ENCODE measurements around the gene KRT77.
"Not testable (repeated sequence)": the region's sequence is repeated elsewhere in the genome, so short reads cannot be mapped to it uniquely, and the experiment has no call there.

Gene KRT77

DNA sequence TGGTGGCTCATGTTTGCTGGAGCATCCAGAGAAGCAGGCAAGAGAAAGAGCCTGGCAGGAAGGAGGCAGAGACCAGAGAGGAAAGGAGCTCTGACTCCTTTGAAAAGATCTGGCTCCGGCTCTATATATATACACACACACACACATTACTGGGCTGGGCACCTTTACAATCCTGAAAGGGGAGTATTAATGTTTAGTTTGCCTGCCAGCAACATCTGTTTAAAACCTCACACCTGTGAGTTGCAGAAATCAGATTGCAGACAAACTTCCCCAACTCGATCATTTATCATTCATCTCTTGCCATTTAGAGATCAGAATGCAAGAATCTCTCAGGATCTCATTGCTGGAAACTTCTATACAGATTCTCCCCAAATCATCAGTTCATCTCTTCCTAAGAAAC is at the start of gene KRT77:
KRT77 (minus strand) TSS at position 101 of the 400 bp plus-strand sequence; CDS start at position 11, 90 bp downstream.
- DNase-seq: no peak

DNA sequence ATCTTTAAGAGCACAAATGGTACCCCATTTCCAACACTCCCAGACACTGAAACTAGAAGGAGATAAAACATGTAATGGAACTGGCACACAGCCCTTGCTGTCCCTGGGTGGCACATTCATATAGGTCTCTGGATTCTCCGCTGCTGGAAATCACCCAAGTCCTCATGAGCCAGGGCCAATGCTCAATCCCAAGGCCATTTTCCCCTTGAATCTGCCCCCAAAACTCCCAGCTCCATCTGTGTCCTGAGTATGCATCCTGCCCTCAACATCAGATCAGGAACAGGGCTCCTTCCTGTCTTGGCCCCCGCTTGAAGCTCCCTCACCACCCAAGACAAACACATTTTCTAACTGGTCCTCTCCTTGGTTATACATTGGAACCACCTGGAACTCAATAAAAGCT is 49.2 kb upstream of the KRT77 start:
- DNase-seq: no peak

GRCh38 chr12:52751795-52752194 is 48.5 kb upstream of the KRT77 start:
- DNase-seq: no peak

- not testable (repeated sequence) for DNase-seq
These were observed 47.2 kb upstream of the KRT77 start for GRCh38 chr12:52750532-52750931.

DNA sequence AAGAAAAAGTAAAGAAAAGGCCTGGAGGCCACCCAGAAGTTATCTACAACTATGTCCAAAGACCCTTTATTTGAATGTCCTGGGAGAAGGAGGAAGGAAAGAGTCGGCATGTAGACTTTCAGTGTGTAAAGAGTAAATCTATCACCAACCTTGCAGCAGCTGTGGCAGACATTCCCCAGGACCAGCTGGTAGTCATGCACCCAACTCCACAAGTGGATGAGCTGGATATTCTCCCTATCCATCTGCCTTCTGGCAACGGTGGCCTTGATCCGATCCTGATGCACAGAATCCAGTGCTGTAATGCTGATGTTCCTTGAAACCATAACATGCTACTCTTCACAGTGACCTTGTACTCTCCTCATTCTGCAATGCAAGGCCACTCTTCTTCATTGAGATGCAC is 46.5 kb upstream of the KRT77 start:
- no peak for DNase-seq

- DNase-seq: no peak
These were observed 45.3 kb upstream of the KRT77 start for GRCh38 chr12:52748578-52748977.

GRCh38 chr12:52745554-52745953 is 42.2 kb upstream of the KRT77 start:
- DNase-seq: no peak

DNA sequence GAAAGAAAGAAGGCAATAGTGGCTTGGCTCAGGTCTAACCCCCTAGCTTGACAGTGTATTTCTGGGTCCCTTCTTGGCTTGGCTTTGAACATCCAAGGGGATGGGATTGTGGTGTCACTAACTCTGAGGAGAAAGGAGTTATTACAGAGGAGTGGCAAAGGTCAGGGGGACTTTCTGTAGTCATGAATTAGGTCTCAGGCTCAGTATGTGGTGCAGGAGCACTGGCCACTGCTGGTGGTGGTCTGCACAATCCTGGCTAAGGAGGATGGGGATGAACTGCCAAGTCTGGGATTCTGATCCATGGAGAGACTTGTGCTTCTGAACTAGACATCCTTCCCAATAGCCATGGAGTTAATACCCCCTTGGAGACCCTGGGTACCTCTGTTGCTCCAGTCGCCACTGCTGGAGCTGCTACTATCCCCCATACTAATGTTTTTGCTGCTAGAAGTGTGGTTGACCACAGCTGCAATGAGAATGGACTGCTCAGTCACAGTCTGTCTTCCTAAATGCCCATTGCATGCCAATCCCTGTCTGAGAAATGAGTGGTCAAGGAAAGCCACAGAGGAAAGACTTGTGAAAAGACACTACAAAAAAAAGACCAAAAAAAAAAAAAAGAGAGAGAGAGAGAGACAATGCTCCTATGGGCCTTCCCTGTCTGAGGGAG is 41.3 kb upstream of the KRT77 start:
- no peak for DNase-seq

DNA sequence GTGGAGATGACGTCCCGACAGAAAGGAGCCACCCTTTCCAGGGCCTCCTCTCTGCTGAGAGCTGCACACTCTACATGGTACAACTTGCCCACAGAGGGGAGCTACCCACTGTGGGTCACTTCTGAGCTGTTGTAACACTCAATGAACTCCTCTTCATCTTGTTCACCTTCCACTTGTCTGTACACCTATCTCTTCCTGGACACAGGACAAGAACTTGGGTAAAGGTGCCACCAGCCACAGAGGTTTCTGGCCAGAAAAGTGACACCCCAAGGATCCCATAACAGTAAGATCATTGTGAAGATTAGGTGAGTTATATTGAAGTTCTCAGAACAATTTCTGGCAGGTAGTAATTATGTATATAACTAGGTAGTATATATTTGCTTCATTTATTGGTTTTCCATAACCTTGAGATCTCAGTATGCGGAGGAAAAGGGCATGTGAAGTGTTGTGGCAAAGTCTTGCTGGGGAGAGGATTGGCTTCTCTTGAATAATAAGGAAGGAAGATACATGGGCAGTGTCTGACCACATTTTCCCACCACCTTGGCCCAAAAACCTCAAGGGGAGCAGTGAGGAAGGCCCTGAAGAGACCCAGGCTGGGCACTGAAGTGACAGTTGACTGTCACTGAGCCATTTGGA is 39.6 kb upstream of the KRT77 start:
- no peak for DNase-seq

DNA sequence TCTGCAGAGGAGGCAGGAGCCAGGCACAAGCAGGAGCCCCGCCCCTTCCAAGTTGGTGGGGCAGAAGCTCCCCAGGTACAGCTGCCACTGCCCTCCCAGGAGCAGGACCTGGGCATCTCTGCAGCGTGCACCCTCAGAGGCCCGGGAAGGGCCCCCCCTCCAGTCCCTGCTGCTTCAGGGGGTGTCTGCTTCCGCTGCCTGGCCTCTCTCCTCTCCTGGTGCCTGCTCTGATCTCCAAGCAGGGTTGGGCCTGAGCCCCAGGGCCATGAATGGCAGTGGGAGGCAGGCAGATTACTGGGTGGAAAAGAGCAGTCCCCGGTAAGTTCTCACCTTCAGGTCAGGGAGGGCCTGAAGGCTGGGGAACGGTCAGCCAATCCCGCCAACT is 38.9 kb upstream of the KRT77 start:
- DNase-seq: no peak

GRCh38 chr12:52741375-52742195 is 38.3 kb upstream of the KRT77 start:
- no peak for DNase-seq

DNA sequence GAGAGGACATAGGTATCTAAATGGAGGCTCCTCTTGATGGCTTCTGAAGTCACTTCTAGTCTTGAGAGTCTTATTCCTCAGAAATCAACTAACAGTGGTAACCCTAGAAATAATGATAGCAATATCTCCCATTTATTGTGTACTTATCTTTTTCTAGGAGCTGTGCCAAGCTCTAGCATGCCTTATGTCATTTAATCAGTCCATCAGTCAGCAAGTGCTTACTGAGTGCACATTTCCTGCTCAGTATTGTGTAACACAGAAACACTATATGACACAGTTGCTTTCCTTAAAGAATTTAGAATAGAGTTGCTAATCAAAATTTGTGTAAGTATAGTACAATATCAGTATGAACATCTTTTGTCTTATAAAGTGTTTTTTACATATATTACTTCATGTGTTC is 37.3 kb upstream of the KRT77 start:
- no peak for DNase-seq

- no peak for DNase-seq
These were observed 36.6 kb upstream of the KRT77 start for GRCh38 chr12:52739963-52740362.

DNA sequence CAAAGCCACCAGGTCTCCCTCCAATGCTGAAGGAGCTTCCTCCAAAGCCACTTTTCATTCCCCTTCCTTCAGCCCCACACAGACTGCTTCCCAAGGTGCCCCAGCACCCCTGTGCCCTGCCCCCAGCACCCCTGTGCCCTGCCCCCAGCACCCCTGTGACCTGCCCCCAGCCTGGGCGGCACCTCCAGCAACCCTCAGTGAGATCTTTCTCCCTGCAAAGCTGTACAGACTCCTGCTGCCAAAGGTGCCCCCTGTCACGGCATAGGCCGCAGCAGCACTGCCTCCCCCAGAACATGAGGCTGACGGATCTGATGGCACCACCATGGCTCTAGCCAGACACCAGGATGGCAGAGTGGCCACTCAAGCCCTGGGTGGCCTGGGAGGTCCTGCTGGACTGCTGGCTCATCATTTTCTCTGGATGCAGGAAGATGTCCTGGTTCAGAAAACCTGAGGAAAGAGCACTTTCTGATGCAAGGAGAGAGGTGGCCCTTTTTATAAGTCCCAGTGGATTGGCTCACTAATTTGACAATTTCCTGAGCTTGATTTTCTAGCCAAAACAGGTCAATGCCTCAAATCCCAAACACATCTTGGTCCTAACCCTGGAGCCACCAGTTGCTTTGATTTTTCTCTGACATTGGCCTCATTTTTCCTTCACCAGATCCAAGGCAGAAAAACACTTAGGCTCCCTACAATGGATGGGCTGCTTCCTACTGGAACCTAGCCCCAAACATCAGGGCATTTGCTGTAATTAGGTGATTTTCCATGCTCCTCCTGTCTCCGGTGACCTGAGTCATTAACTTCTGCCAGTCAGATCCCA is 32.7 kb upstream of the KRT77 start:
- DNase-seq: no peak

DNA sequence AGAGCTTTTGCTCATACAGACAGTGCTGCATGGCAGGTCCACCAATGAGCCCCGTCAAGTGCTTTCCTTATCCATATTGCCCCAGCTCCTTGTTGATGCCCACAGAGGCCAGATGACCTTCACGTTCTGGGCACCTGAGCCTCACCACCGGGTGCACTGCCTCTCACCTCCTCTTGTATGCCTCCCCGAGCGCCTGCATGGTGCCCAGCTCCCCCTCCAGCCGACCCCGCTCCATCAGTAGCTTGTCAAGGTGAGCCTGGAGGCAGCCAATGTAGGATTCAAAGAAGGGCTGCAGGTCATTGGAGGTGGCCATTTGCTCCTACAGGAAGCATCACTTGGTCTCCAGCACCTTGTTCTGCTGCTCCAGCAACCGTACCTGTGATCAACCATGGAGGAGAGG is 31.8 kb upstream of the KRT77 start:
- DNase-seq: no peak

DNA sequence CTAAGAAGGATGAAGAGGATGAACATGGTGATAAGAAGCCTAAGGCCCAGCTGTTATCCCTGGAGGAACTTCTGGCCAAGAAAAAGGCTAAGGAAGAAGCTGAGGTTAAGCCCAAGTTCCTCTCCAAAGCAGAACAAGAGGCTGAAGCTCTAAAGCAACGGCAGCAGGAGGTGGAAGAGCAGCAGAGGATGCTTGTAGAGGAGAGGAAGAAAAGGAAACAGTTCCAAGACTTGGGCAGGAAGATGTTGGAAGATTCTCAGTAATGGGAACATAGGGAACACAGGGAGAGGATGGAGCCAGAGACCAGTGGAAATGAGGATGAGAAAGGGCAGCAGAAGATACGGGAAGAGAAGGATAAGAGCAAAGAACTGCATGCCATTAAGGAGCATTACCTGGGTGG is 27.5 kb upstream of the KRT77 start:
- no peak for DNase-seq

GRCh38 chr12:52730383-52730782 is 27.1 kb upstream of the KRT77 start:
- no peak for DNase-seq

GRCh38 chr12:52729147-52729546 is 25.8 kb upstream of the KRT77 start:
- DNase-seq: peak in 1 of 2 experiments; percentile 23

GRCh38 chr12:52728374-52728773 is 25.1 kb upstream of the KRT77 start:
- no peak for DNase-seq

- no peak for DNase-seq
These were observed 23.7 kb upstream of the KRT77 start for GRCh38 chr12:52727037-52727436.

DNA sequence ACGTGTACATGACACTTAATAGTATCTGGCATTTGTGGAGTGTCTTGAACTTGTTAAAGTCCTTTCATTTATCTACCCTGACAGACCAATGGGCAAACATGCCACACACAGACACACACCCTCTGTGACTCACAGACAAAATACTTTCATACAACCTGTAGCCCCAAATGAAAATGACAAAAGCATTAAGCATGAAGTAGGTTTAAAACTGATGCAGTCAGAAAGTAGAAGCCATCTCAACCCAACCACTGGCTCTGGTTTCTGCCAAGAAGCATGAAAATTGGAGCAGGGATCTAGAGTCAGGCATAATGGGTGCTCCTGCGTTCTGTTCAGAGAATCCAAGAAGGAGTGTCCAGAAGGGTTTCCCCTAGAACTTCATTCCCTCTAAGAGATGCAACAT is 23.1 kb upstream of the KRT77 start:
- DNase-seq: no peak

GRCh38 chr12:52724384-52724783 is 21.1 kb upstream of the KRT77 start:
- DNase-seq: no peak

DNA sequence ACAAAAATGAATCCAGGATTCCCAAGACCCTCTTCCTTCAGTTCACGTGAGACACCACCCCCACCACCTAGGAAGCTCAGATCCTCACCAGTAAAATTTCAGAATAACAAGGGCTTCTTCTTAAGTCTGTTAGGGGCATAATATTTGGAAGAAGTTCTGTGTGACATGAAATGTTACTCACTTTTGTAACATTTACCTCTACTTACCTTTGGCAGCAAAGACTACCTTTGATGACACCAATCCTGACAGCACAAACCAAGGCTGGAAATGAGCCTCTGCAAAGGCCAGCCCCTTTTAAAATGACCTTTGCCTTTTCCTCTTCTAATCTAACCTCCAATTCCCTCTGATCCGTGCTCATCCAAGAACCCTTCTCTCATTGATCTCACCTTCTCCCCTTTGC is 19.4 kb upstream of the KRT77 start:
- DNase-seq: no peak
